ENCODE data around the gene FLRT1. TPM values are rescaled to one million over a fixed set of nuclear protein-coding genes. Genes with fewer than 3 reads are reported as not detected.
A peak's percentile ranks its signal among the peaks of the same experiment; 100 is the strongest.

FLRT1 gene
- total and polyA plus RNA-seq, 2 of the 13 experiments (the other 11 are each of a cell fraction or from before 2014, with no cell fraction given): 0.02 to 0.08 TPM

DNA sequence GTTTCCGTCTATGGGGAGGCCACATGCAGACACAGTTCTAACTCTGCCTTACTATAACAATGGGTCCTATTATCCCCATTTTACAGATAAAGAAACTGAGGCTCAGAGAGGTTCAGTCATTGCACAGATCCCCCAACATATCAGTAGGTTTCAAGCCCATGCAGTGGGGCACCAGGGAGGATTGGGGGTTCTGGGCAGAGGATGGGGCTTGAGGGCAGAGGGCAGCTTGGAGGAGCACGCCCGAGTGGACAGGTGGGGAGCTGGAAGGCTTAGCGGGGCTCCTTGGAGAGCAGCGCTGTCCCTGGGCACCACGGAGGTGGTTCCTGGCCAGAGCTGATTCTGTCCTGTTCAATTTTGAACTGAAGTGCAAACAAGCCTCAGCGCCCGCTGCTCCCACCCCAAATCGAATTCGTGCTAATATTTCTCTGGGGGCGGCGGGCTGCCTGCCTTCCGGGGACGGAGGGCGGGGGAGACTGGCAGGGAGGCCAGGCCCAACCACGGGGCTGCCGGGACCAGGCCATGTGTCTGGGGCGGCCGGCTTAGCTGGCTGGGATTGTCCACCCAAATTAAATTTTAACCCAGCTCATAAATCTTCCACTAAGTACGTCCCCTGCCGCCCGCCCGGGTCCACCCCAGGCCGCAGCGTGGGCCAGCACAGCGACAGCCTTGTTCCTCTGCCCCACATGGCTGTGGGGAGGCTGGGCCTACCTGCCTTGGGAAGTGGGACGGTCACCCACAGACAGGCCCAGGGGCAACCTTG, 49.4 kb downstream of the FLRT1 start (continued):
- TF ChIP-seq NONO (IDR thresholded peaks at IDR 0.05) (no peak), NONO (CRISPR knock-in tag; conservative IDR thresholded peaks at IDR 0.05) (no peak), TFE3 (CRISPR knock-in tag; IDR thresholded peaks at IDR 0.05) (no peak), ZBTB49 (CRISPR knock-in tag; IDR thresholded peaks at IDR 0.05; ENCODE audit: borderline replicate concordance) (no peak), PHF21A (CRISPR knock-in tag; IDR thresholded peaks at IDR 0.05) (peak; percentile 53; the same call in 1 of the 2 replicates), ZNF333 (CRISPR knock-in tag; IDR thresholded peaks at IDR 0.05; ENCODE audit: borderline replicate concordance) (no peak), RCOR2 (CRISPR knock-in tag; IDR thresholded peaks at IDR 0.05) (no peak), GATA4 (IDR thresholded peaks at IDR 0.05; ENCODE audit: borderline replicate concordance, low read depth) (no peak), SMC3 (IDR thresholded peaks at IDR 0.05; ENCODE audit: low read length) (no peak), HOXA7 (CRISPR knock-in tag; IDR thresholded peaks at IDR 0.05) (no peak), ETS1 (CRISPR knock-in tag; IDR thresholded peaks at IDR 0.05) (no peak), SNAI1 (CRISPR knock-in tag; IDR thresholded peaks at IDR 0.05; ENCODE audit: borderline replicate concordance) (no peak), MAFK (conservative IDR thresholded peaks at IDR 0.05 in 1 of 2, IDR thresholded peaks at IDR 0.05 in 1 of 2; ENCODE audit: low read length in 2 of 2) (no peak), SKIL (CRISPR knock-in tag; IDR thresholded peaks at IDR 0.05; ENCODE audit: borderline replicate concordance) (peak; percentile 33; the same call in 1 of the 2 replicates), ZNF329 (CRISPR knock-in tag; IDR thresholded peaks at IDR 0.05; ENCODE audit: low read depth) (no peak), GZF1 (CRISPR knock-in tag; IDR thresholded peaks at IDR 0.05) (no peak)
- TF ChIP-seq, protein P1, sequence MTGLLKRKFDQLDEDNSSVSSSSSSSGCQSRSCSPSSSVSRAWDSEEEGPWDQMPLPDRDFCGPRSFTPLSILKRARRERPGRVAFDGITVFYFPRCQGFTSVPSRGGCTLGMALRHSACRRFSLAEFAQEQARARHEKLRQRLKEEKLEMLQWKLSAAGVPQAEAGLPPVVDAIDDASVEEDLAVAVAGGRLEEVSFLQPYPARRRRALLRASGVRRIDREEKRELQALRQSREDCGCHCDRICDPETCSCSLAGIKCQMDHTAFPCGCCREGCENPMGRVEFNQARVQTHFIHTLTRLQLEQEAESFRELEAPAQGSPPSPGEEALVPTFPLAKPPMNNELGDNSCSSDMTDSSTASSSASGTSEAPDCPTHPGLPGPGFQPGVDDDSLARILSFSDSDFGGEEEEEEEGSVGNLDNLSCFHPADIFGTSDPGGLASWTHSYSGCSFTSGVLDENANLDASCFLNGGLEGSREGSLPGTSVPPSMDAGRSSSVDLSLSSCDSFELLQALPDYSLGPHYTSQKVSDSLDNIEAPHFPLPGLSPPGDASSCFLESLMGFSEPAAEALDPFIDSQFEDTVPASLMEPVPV (CRISPR knock-in tag; IDR thresholded peaks at IDR 0.05): 0 out of 2 replicates have a peak, but pooled peaks have one; percentile 42
- TF ChIP-seq, protein P2, sequence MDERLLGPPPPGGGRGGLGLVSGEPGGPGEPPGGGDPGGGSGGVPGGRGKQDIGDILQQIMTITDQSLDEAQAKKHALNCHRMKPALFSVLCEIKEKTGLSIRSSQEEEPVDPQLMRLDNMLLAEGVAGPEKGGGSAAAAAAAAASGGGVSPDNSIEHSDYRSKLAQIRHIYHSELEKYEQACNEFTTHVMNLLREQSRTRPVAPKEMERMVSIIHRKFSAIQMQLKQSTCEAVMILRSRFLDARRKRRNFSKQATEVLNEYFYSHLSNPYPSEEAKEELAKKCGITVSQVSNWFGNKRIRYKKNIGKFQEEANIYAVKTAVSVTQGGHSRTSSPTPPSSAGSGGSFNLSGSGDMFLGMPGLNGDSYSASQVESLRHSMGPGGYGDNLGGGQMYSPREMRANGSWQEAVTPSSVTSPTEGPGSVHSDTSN (CRISPR knock-in tag; IDR thresholded peaks at IDR 0.05): no peak
